HCT116 (cell line): ENCODE results near the gene MUC4. TPM values are rescaled to one million over a fixed set of nuclear protein-coding genes. Genes with fewer than 3 reads are reported as not detected.

Experiments used
- ATAC-seq: fragments of 200-7000 bp; cut with Tn5 transposase; 2 replicates; pipeline ENCODE4 v1.9.1; 2020; ENCODE audit warnings: mild to moderate bottlenecking, moderate library complexity
- BruUV-seq: library from RNA; stranded (reverse); fragments of 400-500 nt; replicated peaks from 2 replicates; lab custom pipeline; 2021; lab: Mats Ljungman, UMichigan
- CTCF ChIA-PET: fragments of 300-600 bp; sonication (Branson Sonifier 250); formaldehyde crosslinking; loops from one replicate; lab custom pipeline; 2021; ENCODE audit warnings: antibody characterized with exemption; lab: Charles Lee
- POLR2A ChIA-PET: fragments of 300-600, 350-600 bp; sonication (Branson Sonifier 250); formaldehyde crosslinking; loops from one replicate; lab custom pipeline; 2021; ENCODE audit warnings: antibody characterized with exemption; lab: Charles Lee
- RAD21 ChIA-PET, 2 experiments: fragments of 300-600 bp; sonication (Branson Sonifier 250); formaldehyde crosslinking; loops; one replicate each; lab custom pipeline; 2023; ENCODE audit warnings: low total read pairs in 2 of 2; ENCODE audit not compliant: uncharacterized antibody in 2 of 2, unreplicated experiment in 2 of 2, low non-redundant PET in 1 of 2; lab: Charles Lee
- DNase-seq: peaks from one replicate; pipeline ENCODE4 v3.0.0-alpha.2; 2010; ENCODE audit warnings: low read depth, low spot score
- H2AFZ ChIP-seq: fragments of 200-600 bp; shearing (Covaris generic), sonication (generic); 2 replicates; pipeline ENCODE4 v1.6.1; 2017; ENCODE audit warnings: low read depth, mixed run types, mixed read lengths, antibody characterized with exemption, low read length; ENCODE audit not compliant: poor library complexity, severe bottlenecking
- H3K27ac ChIP-seq: 2 replicates; pipeline ENCODE4 v1.5.1; 2012; ENCODE audit warnings: low read depth, low read length
- H3K27me3 ChIP-seq: fragments of 200-600 bp; sonication (generic); 2 replicates; pipeline ENCODE4 v1.6.1; 2016; ENCODE audit warnings: mixed run types, low read length, mixed read lengths; ENCODE audit not compliant: insufficient read depth
- H3K36me3 ChIP-seq, 2 experiments: fragments of 200-500 bp in 1 of 2; fragments of 200-600 bp in 1 of 2; sonication (Bioruptor generic) in 1 of 2; sonication (generic) in 1 of 2; 2 replicates each; pipeline versions ENCODE4 v1.5.1 to v1.6.1; 2014 to 2016; ENCODE audit warnings: low read length in 2 of 2, inconsistent platforms in 1 of 2, mixed read lengths in 1 of 2, mixed run types in 1 of 2; ENCODE audit not compliant: insufficient read depth in 2 of 2, control insufficient read depth in 1 of 2
- H3K4me1 ChIP-seq, 2 experiments: fragments of 200-600 bp in 1 of 2; sonication (generic) in 1 of 2; 2 replicates each; pipeline versions ENCODE4 v1.5.1 to v1.6.1; 2012 to 2017; ENCODE audit warnings: low read length in 2 of 2, inconsistent platforms in 1 of 2, mild to moderate bottlenecking in 1 of 2, mixed read lengths in 1 of 2, mixed run types in 1 of 2, moderate library complexity in 1 of 2; ENCODE audit not compliant: insufficient read depth in 2 of 2, control insufficient read depth in 1 of 2
- H3K4me2 ChIP-seq: fragments of 200-600 bp; sonication (generic); 2 replicates; pipeline ENCODE4 v1.6.1; 2017; ENCODE audit warnings: mixed run types, low read length, mixed read lengths
- H3K4me3 ChIP-seq, 2 experiments: fragments of 200-600 bp in 1 of 2; sonication (generic) in 1 of 2; replicated peaks in 1 of 2; 2 replicates each; pipeline ENCODE4 v1.5.1; 2011 to 2016; ENCODE audit warnings: low read length in 2 of 2, control low read depth in 1 of 2, low read depth in 1 of 2, mild to moderate bottlenecking in 1 of 2, mixed read lengths in 1 of 2, mixed run types in 1 of 2
- H3K79me2 ChIP-seq: fragments of 200-600 bp; sonication (generic); 2 replicates; pipeline ENCODE4 v1.6.1; 2017; ENCODE audit warnings: mild to moderate bottlenecking, mixed run types, low read length, moderate library complexity, mixed read lengths; ENCODE audit not compliant: insufficient read depth
- H3K9ac ChIP-seq: fragments of 200-600 bp; sonication (generic); 2 replicates; pipeline ENCODE4 v1.6.1; 2016; ENCODE audit warnings: low read length, mixed read lengths
- H3K9me2 ChIP-seq: fragments of 200-600 bp; sonication (generic), shearing (Covaris generic); 2 replicates; pipeline ENCODE4 v1.6.1; 2017; ENCODE audit warnings: mixed run types, mild to moderate bottlenecking, moderate library complexity; ENCODE audit not compliant: insufficient read depth
- H3K9me3 ChIP-seq, 2 experiments: fragments of 200-500 bp in 1 of 2; fragments of 200-600 bp in 1 of 2; sonication (Bioruptor generic) in 1 of 2; sonication (generic) in 1 of 2; 2 replicates each; pipeline ENCODE4 v1.6.1; 2014 to 2017; ENCODE audit warnings: low read length in 2 of 2, mixed read lengths in 2 of 2, inconsistent platforms in 1 of 2, low read depth in 1 of 2, mild to moderate bottlenecking in 1 of 2, mixed run types in 1 of 2, moderate library complexity in 1 of 2; ENCODE audit not compliant: control insufficient read depth in 1 of 2, insufficient read depth in 1 of 2
- H4K20me1 ChIP-seq: fragments of 200-600 bp; sonication (generic), shearing (Covaris generic); 2 replicates; pipeline ENCODE4 v1.6.1; 2017; ENCODE audit warnings: mixed run types, mild to moderate bottlenecking, moderate library complexity; ENCODE audit not compliant: insufficient read depth
- ATF3 ChIP-seq: IDR thresholded peaks from 2 replicates; pipeline ENCODE4 v1.6.1; 2012
- CBX3 ChIP-seq: IDR thresholded peaks from 2 replicates; pipeline ENCODE4 v1.6.1; 2012; ENCODE audit warnings: low read depth
- CTCF ChIP-seq, 3 experiments: fragments of 200-600 bp in 1 of 3; sonication (generic) in 1 of 3; IDR thresholded peaks in 2 of 3; conservative IDR thresholded peaks in 1 of 3; 2 replicates each; pipeline ENCODE4 v1.5.1; 2012 to 2017; ENCODE audit warnings: low read depth in 2 of 3, low read length in 2 of 3, antibody characterized with exemption in 1 of 3, borderline replicate concordance in 1 of 3, control low read depth in 1 of 3, mild to moderate bottlenecking in 1 of 3, mixed read lengths in 1 of 3, mixed run types in 1 of 3, moderate library complexity in 1 of 3; ENCODE audit not compliant: insufficient read depth in 1 of 3
- EGR1 ChIP-seq: IDR thresholded peaks from 2 replicates; pipeline ENCODE4 v1.6.1; 2012; ENCODE audit warnings: low read depth
- EZH2 ChIP-seq: fragments of 200-600 bp; sonication (generic); IDR thresholded peaks from 2 replicates; pipeline ENCODE4 v1.6.1; 2017; ENCODE audit warnings: antibody characterized with exemption, mixed run types
- EZH2phosphoT487 ChIP-seq: fragments of 200-600 bp; IDR thresholded peaks from 2 replicates; pipeline ENCODE4 v1.6.1; 2018; ENCODE audit warnings: antibody characterized with exemption, borderline replicate concordance
- MAX ChIP-seq: IDR thresholded peaks from 2 replicates; pipeline ENCODE4 v1.6.1; 2012
- POLR2A ChIP-seq: IDR thresholded peaks from 2 replicates; pipeline ENCODE4 v1.7.0; 2011; ENCODE audit warnings: borderline replicate concordance; ENCODE audit not compliant: insufficient read depth, insufficient read length; ENCODE audit errors: extremely low read depth
- POLR2AphosphoS5 ChIP-seq: IDR thresholded peaks from 2 replicates; pipeline ENCODE4 v1.6.1; 2011; ENCODE audit warnings: mild to moderate bottlenecking, low read depth, low read length, moderate library complexity
- RAD21 ChIP-seq: IDR thresholded peaks from 2 replicates; pipeline ENCODE4 v1.6.1; 2012; ENCODE audit warnings: low read depth, mild to moderate bottlenecking
- SIN3A ChIP-seq: IDR thresholded peaks from 2 replicates; pipeline ENCODE4 v1.6.1; 2012; ENCODE audit warnings: low read depth
- SP1 ChIP-seq: IDR thresholded peaks from 2 replicates; pipeline ENCODE4 v1.6.1; 2012; ENCODE audit warnings: low read depth
- SRF ChIP-seq: IDR thresholded peaks from 2 replicates; pipeline ENCODE4 v1.6.1; 2012; ENCODE audit warnings: low read depth
- TCF7L2 ChIP-seq: IDR thresholded peaks from 2 replicates; pipeline ENCODE4 v1.7.0; 2011; ENCODE audit warnings: borderline replicate concordance, inconsistent platforms; ENCODE audit not compliant: insufficient read depth, insufficient read length; ENCODE audit errors: extremely low read depth
- YY1 ChIP-seq: IDR thresholded peaks from 2 replicates; pipeline ENCODE4 v1.6.1; 2011; ENCODE audit warnings: low read length, low read depth, moderate library complexity, mild to moderate bottlenecking; ENCODE audit not compliant: insufficient replicate concordance; ENCODE audit errors: extremely low read depth
- ZFX ChIP-seq: fragments of 450-650 bp; IDR thresholded peaks from 2 replicates; pipeline ENCODE4 v1.6.1; 2017
- ZNF274 ChIP-seq: fragments of 200-500 bp; sonication (Bioruptor generic); IDR thresholded peaks from 2 replicates; pipeline ENCODE4 v1.6.1; 2014; ENCODE audit warnings: mild to moderate bottlenecking, low read depth, low read length, inconsistent platforms
- intact Hi-C: fragments of 100-400 bp; cut with micrococcal nuclease; formaldehyde crosslinking; loops from 2 replicates; pipeline ENCODE4 v1.10.0; 2022
- total RNA-seq: library from RNA; stranded (reverse); gene quantifications from one replicate; pipeline ENCODE4 v1.2.1, GENCODE V29; 2021; ENCODE audit not compliant: unreplicated experiment

Gene MUC4
- total RNA-seq, 1 experiment from 2014 or later, result 0.64 TPM

- TF ChIP-seq CTCF (IDR thresholded peaks at IDR 0.05 in 2 of 3, conservative IDR thresholded peaks at IDR 0.05 in 1 of 3; ENCODE audit: borderline replicate concordance in 1 of 3, insufficient read depth in 1 of 3, low read depth in 2 of 3, low read length in 2 of 3) (no peak), EGR1 (no peak), ZNF274 (no peak), ATF3 (no peak), TCF7L2 (no peak), SRF (no peak)
Measured at GRCh38 chr3:195761123-195761566, 50.6 kb downstream of the MUC4 start (continued).

- BruUV-seq, result no TSS peak
- no peak for DNase-seq
- H3K9me2 ChIP-seq, result no peaks in the 10 kb centered on the region
- no peaks in the 10 kb centered on the region for H3K36me3 ChIP-seq
- no peaks in the 10 kb centered on the region for H3K79me2 ChIP-seq
- H3K9ac ChIP-seq, result no peak overlapping the region
- H3K27me3 ChIP-seq, result no peaks in the 10 kb centered on the region
- no peak overlapping the region for H3K27ac ChIP-seq
- H2AFZ ChIP-seq, result no peak overlapping the region
- ChIA-PET RAD21 (no interaction called here), POLR2A (no interaction called here), CTCF (no interaction called here)
- H4K20me1 ChIP-seq, result no peaks in the 10 kb centered on the region
- H3K4me1 ChIP-seq, result peaks cover 2 to 8% of the 10 kb centered on the region in 2 experiments; a peak in 2 of 4 replicates
- intact Hi-C loops, result no loop called here
- H3K9me3 ChIP-seq, result no peaks in the 10 kb centered on the region
- no peak for ATAC-seq
- no peak overlapping the region for H3K4me2 ChIP-seq
- no peak overlapping the region for H3K4me3 ChIP-seq
- TF ChIP-seq SIN3A (no peak), CTCF (IDR thresholded peaks at IDR 0.05 in 2 of 3, conservative IDR thresholded peaks at IDR 0.05 in 1 of 3; ENCODE audit: borderline replicate concordance in 1 of 3, insufficient read depth in 1 of 3, low read depth in 2 of 3, low read length in 2 of 3) (no peak), EZH2phosphoT487 (no peak), CBX3 (no peak), SRF (no peak), EGR1 (no peak), YY1 (no peak), MAX (no peak), SP1 (no peak), ZFX (no peak), POLR2A (no peak), POLR2AphosphoS5 (no peak), EZH2 (no peak), ZNF274 (no peak), TCF7L2 (no peak), RAD21 (no peak)
Measured at GRCh38 chr3:195760345-195761122, 51.2 kb downstream of the MUC4 start.
